Measurements from ENCODE around the gene NAP1L4. TPM values are rescaled to one million over a fixed set of nuclear protein-coding genes. Genes with fewer than 3 reads are reported as not detected.

NAP1L4 gene
- total RNA-seq, 1 experiment from 2014 or later = 189 TPM

DNA sequence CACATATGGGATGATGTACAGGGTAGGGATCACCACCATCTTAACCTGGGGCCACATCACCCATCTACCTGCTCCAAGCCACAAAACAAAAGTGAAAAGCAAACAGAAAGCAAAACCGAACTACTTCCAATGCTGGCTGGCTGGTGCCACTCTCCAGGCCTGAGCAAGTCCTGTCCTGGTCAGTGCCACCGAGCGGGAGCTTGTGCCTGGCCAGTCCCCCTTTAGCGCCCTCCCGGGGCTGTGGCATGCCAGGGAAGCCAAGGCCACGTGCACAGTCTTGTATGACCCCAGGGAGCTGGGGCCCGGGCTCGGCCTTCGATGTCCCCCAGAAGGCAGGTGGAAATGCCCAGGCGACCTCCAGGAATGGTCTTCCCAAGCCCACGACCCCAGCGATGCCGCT, 17.9 kb upstream of the NAP1L4 start (continued):
- TF ChIP-seq CDX4 (CRISPR knock-in tag; IDR thresholded peaks at IDR 0.05; ENCODE audit: borderline replicate concordance) = no peak
- no peak for TF ChIP-seq GABPB1 (CRISPR knock-in tag; IDR thresholded peaks at IDR 0.05)

DNA sequence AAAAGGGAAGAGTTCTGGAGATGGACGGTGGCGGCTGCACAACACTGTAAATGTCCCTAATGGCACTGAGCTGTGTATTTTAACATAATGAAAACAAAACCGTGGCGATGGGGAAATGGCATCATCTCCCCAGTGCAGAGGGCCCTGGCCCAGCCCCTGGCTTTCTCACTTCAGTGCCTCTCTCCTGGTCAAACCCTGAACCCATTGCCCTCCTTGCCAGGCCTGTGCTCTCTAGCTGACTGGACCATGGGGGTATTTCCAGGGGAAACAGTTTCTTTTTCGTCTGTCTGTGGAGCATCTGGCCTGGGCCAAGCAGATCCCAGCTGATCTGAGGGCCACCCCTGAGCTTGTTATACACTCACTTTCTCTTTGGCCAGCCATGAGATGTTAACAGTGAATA, 17.4 kb upstream of the NAP1L4 start:
- ChIA-PET POLR2A (no interaction called here), CTCF (interaction anchor here (1.9 to 2.3 kb wide), 2 partner anchors 12 to 82 kb away, joined by 4 to 5 read pairs; no protein-coding TSS in a partner anchor)
- DNase-seq (ENCODE audit: low spot score) (no peak), ATAC-seq (no peak)
- no peaks in the 10 kb centered on the region for H3K4me1 Mint-ChIP-seq
- TF ChIP-seq ELF4 (CRISPR knock-in tag; IDR thresholded peaks at IDR 0.05; ENCODE audit: low read depth) = no peak
- TF ChIP-seq IRF2 (CRISPR knock-in tag; IDR thresholded peaks at IDR 0.05; ENCODE audit: borderline replicate concordance, low read depth) = no peak
- TF ChIP-seq FOXK1 (CRISPR knock-in tag; IDR thresholded peaks at IDR 0.05) = no peak
- TF ChIP-seq GABPB1 (CRISPR knock-in tag; IDR thresholded peaks at IDR 0.05) = no peak
- TF ChIP-seq, protein P1, sequence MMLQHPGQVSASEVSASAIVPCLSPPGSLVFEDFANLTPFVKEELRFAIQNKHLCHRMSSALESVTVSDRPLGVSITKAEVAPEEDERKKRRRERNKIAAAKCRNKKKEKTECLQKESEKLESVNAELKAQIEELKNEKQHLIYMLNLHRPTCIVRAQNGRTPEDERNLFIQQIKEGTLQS (CRISPR knock-in tag; conservative IDR thresholded peaks at IDR 0.05) = no peak
- no peak for TF ChIP-seq GRHL2 (CRISPR knock-in tag; IDR thresholded peaks at IDR 0.05; ENCODE audit: insufficient replicate concordance, severe bottlenecking)
- no peak for TF ChIP-seq GTF2I (CRISPR knock-in tag; conservative IDR thresholded peaks at IDR 0.05)
- no peak for TF ChIP-seq USF2 (CRISPR knock-in tag; IDR thresholded peaks at IDR 0.05)
- TF ChIP-seq, protein P2, sequence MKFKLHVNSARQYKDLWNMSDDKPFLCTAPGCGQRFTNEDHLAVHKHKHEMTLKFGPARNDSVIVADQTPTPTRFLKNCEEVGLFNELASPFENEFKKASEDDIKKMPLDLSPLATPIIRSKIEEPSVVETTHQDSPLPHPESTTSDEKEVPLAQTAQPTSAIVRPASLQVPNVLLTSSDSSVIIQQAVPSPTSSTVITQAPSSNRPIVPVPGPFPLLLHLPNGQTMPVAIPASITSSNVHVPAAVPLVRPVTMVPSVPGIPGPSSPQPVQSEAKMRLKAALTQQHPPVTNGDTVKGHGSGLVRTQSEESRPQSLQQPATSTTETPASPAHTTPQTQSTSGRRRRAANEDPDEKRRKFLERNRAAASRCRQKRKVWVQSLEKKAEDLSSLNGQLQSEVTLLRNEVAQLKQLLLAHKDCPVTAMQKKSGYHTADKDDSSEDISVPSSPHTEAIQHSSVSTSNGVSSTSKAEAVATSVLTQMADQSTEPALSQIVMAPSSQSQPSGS (CRISPR knock-in tag; IDR thresholded peaks at IDR 0.05; ENCODE audit: borderline replicate concordance, low read depth) = no peak
- no peak for TF ChIP-seq JAZF1 (CRISPR knock-in tag; IDR thresholded peaks at IDR 0.05)
- TF ChIP-seq, protein P3, sequence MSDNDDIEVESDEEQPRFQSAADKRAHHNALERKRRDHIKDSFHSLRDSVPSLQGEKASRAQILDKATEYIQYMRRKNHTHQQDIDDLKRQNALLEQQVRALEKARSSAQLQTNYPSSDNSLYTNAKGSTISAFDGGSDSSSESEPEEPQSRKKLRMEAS (CRISPR knock-in tag; IDR thresholded peaks at IDR 0.05) = no peak
- no peak for TF ChIP-seq SP1 (CRISPR knock-in tag; conservative IDR thresholded peaks at IDR 0.05)
- TF ChIP-seq SMAD3 (CRISPR knock-in tag; IDR thresholded peaks at IDR 0.05; ENCODE audit: borderline replicate concordance) = no peak
- TF ChIP-seq ZNF416 (CRISPR knock-in tag; IDR thresholded peaks at IDR 0.05) = no peak
- TF ChIP-seq ZNF219 (CRISPR knock-in tag; IDR thresholded peaks at IDR 0.05; ENCODE audit: borderline replicate concordance) = no peak
- no peak for TF ChIP-seq ZNF232 (CRISPR knock-in tag; IDR thresholded peaks at IDR 0.05)
- peaks cover 39% of the 10 kb centered on the region for H3K36me3 Mint-ChIP-seq
- no peak overlapping the region for H3K4me3 Mint-ChIP-seq
- H3K27me3 Mint-ChIP-seq (ENCODE audit: low read depth) = no peaks in the 10 kb centered on the region
- H3K27ac Mint-ChIP-seq = no peak overlapping the region
- H3K9me3 Mint-ChIP-seq = no peaks in the 10 kb centered on the region

DNA sequence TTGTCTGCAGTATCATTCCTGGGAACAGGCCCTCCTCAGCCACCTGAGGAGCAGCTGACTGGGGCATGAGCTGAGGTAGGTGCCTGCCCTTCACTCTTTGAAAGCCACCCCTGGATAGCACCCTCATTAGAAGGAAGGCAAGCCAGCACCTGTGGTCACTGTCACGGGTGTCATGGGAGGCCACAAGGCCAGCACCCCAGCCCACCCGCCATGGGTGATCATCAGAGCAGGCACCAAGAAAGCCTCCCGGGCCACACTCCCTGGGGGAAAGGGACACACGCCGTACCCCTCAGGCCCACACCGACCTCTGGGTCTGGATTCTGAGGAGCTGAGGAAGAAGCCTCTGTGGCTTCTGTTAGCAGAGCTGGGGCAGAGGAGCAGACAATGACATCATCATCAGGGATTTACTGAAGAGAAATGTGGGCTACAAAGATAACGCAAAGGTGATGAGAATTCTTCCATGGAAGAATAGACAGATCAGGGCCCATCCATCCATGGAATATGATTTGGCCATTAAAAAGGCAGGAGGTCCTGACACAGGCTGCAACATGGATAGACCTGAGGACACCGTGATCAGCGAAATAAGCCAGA, 16.7 kb upstream of the NAP1L4 start:
- H3K4me1 Mint-ChIP-seq = no peaks in the 10 kb centered on the region
- no peak overlapping the region for H3K27ac Mint-ChIP-seq
- TF ChIP-seq ZNF263 (CRISPR knock-in tag; IDR thresholded peaks at IDR 0.05; ENCODE audit: low read depth) = no peak
- TF ChIP-seq, protein P4, sequence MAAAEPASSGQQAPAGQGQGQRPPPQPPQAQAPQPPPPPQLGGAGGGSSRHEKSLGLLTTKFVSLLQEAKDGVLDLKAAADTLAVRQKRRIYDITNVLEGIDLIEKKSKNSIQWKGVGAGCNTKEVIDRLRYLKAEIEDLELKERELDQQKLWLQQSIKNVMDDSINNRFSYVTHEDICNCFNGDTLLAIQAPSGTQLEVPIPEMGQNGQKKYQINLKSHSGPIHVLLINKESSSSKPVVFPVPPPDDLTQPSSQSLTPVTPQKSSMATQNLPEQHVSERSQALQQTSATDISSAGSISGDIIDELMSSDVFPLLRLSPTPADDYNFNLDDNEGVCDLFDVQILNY (CRISPR knock-in tag; IDR thresholded peaks at IDR 0.05) = no peak
- TF ChIP-seq SMAD3 (CRISPR knock-in tag; IDR thresholded peaks at IDR 0.05; ENCODE audit: borderline replicate concordance) = no peak
- no peak overlapping the region for H3K4me3 Mint-ChIP-seq
- CTCF ChIA-PET = interaction anchor here (1.9 to 2.3 kb wide), 2 partner anchors 13 to 83 kb away, joined by 4 to 5 read pairs; no protein-coding TSS in a partner anchor
- POLR2A ChIA-PET = no interaction called here
- DNase-seq (ENCODE audit: low spot score) (no peak), ATAC-seq (no peak)
- no peaks in the 10 kb centered on the region for H3K9me3 Mint-ChIP-seq
- H3K27me3 Mint-ChIP-seq (ENCODE audit: low read depth) = no peaks in the 10 kb centered on the region
- peaks cover 42% of the 10 kb centered on the region for H3K36me3 Mint-ChIP-seq

Measured in WTC11 (cell line).